Motor neuron (in vitro differentiated cells): Measurements from ENCODE around the gene OGDHL. TPM values are rescaled to one million over a fixed set of nuclear protein-coding genes. Genes with fewer than 3 reads are reported as not detected.
"Not testable (repeated sequence)": the region's sequence is repeated elsewhere in the genome, so short reads cannot be mapped to it uniquely, and the experiment has no call there.

ENCODE experiments used
- ATAC-seq, 8 experiments: fragments of 200-7000 bp; cut with Tn5 transposase; replicated peaks in 6 of 8; 2 replicates each; pipeline ENCODE4 v1.8.0; 2021; ENCODE audit warnings: mild to moderate bottlenecking in 8 of 8, moderate library complexity in 8 of 8
- H3K27ac ChIP-seq, 2 donors: fragments of 250-450 bp; sonication (Bioruptor Pico); 2 replicates each; pipeline ENCODE4 v1.9.0; 2021; ENCODE audit warnings: antibody characterized with exemption in 2 of 2, mild to moderate bottlenecking in 2 of 2, moderate library complexity in 1 of 2
- H3K4me1 ChIP-seq, 2 donors: fragments of 250-450 bp; sonication (Bioruptor Pico); replicated peaks in 1 of 2; 2 replicates each; pipeline ENCODE4 v1.6.1; 2021; ENCODE audit warnings: antibody characterized with exemption in 2 of 2, mild to moderate bottlenecking in 2 of 2, moderate library complexity in 1 of 2
- H3K4me3 ChIP-seq, 5 donors: fragments of 250-450 bp; sonication (Bioruptor Pico); 2 replicates each; pipeline ENCODE4 v1.9.0; 2021; ENCODE audit warnings: antibody characterized with exemption in 5 of 5, mild to moderate bottlenecking in 5 of 5, moderate library complexity in 4 of 5
- WGBS, 10 experiments: fragments of 450-650 bp; shearing (Covaris generic); methylation state at CpG; one replicate each; pipeline ENCODE4 v1.0.0; 2022; 5-methylcytosine and 5-hydroxymethylcytosine counted together
- in situ Hi-C, 9 experiments: fragments of 400-800 bp; cut with MboI; loops; one replicate each; pipeline ENCODE4 v1.15.0; 2021; ENCODE audit warnings: low sequenced_read_pairs in 9 of 9, low pct_unique_long_range_greater_than_20kb in 2 of 9; ENCODE audit not compliant: unreplicated experiment in 9 of 9
- total RNA-seq, 8 experiments: library from RNA; unstranded; fragments of 300-600 nt; gene quantifications; 2 replicates each; pipeline versions ENCODE4 v1.2.3 to v1.2.4, GENCODE V29; 2022

Gene OGDHL
- total RNA-seq, 8 experiments from 2014 or later, result 1.9 to 47.1 (median 11.9) TPM

DNA sequence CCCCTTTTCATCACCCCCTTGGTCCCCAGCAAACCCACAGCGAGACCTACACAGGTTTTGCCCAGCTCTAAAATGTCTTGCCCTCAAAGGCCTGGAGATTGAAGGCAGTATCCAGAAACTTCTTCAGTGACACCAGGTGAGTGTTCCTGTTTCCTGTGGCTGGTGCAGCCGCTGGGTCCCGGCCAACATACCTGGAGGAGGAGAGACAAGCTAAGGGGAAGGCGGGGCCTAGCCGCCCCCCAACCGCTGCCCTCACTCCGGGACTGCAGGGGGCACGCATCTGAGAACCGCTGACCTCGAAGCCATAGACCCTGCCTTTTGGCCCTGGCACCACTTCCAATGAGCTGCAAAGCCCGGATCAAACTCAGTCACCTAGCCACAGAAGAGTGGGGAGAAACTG lies 27.0 kb downstream of the OGDHL start:
- Histone ChIP-seq H3K4me3 (no peak overlapping the region), H3K4me1 (no peaks in the 10 kb centered on the region), H3K27ac (no peak overlapping the region)
- ATAC-seq, result no peak
- in situ Hi-C loops, result no loop called here
- WGBS, 10 experiments, result 25 to 90% methylated on average over 2 of the region's 11 CpGs; no CpG with 5 or more reads in 8 of the 10 experiments

DNA sequence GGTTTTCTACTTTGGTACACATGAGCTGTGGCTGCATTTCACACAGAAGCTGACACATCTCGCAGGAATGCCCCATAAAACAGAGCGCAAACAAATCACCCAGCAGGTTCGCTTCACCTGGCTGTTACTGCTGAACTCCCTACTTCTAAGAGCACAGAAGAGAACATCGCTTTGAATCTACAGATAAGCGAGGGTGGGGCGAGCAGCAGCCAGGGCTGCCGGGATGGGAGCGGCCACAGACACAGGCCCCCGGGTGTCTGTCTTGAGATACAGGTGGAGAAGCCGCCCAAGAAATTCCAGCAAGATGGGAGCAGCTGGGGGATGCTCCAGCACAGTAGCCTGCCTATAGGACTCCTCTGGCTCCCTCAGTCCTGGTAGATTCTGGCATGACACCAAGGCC lies 27.4 kb downstream of the OGDHL start:
- 30 to 100% (median 88%) methylated on average over 1 to 4 of the region's 10 CpGs; no CpG with 5 or more reads in 3 of the 10 experiments for WGBS, 10 experiments
- Histone ChIP-seq H3K4me1 (no peaks in the 10 kb centered on the region), H3K27ac (no peak overlapping the region), H3K4me3 (no peak overlapping the region)
- no peak for ATAC-seq
- in situ Hi-C loops, result no loop called here

DNA sequence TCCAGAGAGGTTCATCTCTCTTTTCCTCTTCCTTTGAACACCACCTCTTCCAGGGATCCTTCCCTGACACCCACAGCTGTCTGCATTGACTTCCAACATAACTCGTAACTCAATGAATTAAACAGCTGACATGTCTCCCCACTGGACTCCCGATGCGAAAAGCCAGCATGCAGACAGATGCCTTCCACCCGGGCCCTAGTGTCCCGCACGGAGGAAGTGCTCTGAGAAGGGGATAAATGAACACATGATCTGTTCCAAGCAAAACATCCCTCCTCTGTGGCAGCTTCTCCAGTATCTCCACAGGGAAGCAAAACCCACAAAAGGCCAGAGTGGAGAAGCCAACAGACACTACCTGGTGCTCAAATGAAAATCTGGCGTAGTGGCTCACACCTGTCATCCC lies 28.3 kb downstream of the OGDHL start:
- in situ Hi-C loops, result no loop called here
- no peak overlapping the region for H3K27ac ChIP-seq
- H3K4me1 ChIP-seq, result no peaks in the 10 kb centered on the region
- whole genome bisulfite sequencing, 10 experiments, result 16 to 96% (median 67%) methylated on average over 1 to 6 of the region's 7 CpGs; no CpG with 5 or more reads in 3 of the 10 experiments
- ATAC-seq, result no peak
- no peak overlapping the region for H3K4me3 ChIP-seq

DNA sequence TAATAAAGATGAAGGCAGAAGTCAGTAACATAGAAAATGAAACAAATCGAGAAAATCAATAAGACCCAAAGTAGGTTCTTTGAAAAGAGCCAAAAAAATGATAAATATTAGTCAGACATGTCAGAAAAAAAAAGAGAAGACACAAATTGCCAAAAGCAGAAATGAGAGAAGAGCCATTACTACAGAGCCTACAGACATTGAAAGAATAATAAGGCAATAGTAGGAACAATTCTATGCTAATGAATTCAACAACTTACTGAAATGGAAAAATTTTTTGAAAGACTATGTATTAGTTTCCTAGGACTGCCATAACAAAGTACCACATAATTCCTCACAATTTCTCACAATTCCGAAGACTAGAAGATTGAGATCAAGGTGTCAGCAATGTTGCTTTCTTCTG lies 35.5 kb downstream of the OGDHL start:
- in situ Hi-C loops, result no loop called here
- no peak for ATAC-seq
- 0 to 78% (median 33%) methylated on average over 1 to 2 of the region's 2 CpGs; no CpG with 5 or more reads in 1 of the 10 experiments for WGBS, 10 experiments
- no peak overlapping the region for H3K4me3 ChIP-seq
- H3K4me1 ChIP-seq, result no peaks in the 10 kb centered on the region
- H3K27ac ChIP-seq, result no peak overlapping the region

DNA sequence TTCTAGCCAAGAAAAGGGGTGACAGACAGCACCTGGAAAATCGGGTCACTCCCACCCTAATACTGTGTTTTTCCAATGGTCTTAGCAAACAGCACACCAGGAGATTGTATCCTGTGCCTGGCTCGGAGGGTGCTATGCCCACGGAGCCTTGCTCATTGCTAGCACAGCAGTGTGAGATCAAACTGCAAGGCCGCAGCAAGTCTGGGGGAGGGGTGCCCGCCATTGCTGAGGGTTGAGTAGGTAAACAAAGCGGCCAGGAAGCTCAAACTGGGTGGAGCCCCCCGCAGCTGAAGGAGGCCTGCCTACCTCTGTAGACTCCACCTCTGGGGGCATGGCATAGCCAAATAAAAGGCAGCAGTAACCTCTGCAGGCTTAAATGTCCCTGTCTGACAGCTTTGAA lies 47.0 kb downstream of the OGDHL start:
- H3K4me1 ChIP-seq, H3K27ac ChIP-seq, H3K4me3 ChIP-seq, in situ Hi-C loops, ATAC-seq: not testable (repeated sequence)
- 33 to 80% (median 59%) methylated on average over 1 to 3 of the region's 7 CpGs; no CpG with 5 or more reads in 6 of the 10 experiments for WGBS, 10 experiments

DNA sequence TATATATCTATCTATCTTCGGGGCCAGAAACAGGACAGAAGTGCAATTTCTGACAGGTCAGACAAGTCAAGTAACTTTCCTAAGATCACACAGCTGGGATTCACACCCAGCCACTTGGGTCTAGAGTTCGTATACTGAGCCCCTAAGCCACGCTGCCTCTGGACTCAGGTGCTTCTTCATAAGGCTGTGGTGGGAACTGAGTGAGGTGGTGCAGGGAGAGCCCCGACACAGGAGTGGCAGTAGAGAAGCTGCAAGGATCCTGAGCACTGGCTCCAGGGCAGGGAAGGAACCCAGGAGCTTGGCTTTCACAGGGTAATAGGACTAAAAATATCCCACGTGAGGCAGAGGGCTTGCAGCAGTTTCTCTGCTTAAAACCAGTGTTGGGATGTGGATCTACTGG lies 48.9 kb downstream of the OGDHL start:
- in situ Hi-C loops, result no loop called here
- Histone ChIP-seq H3K27ac (no peak overlapping the region), H3K4me1 (no peaks in the 10 kb centered on the region), H3K4me3 (no peak overlapping the region)
- ATAC-seq, result no peak
- WGBS, 10 experiments, result 7 to 100% (median 84%) methylated on average over 1 to 3 of the region's 5 CpGs; no CpG with 5 or more reads in 6 of the 10 experiments

DNA sequence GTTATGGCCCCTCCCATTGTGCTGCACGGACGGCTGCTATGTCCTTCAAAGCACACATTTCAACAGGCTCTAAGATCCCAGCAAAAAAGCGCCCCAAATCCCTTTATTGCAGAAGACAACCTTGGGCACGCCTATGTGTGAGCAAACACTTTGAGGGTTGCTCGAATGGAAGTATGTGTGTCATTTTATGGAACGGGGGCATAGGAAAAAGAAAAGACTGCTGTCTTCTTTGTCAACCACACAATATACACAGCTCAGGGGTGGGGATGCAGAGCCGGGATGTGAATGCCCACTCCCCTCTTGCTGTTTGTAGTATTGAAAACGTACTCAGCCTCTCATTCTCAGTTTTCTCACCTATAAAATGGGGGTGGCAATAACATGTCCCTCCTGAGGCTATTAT lies 50.6 kb downstream of the OGDHL start:
- Histone ChIP-seq H3K4me1 (no peaks in the 10 kb centered on the region), H3K4me3 (no peak overlapping the region), H3K27ac (no peak overlapping the region)
- ATAC-seq, result peak in 1 of 8 experiments; percentile 42
- in situ Hi-C loops, result no loop called here
- 0 to 83% (median 51%) methylated on average over 1 to 8 of the region's 8 CpGs for WGBS, 10 experiments

DNA sequence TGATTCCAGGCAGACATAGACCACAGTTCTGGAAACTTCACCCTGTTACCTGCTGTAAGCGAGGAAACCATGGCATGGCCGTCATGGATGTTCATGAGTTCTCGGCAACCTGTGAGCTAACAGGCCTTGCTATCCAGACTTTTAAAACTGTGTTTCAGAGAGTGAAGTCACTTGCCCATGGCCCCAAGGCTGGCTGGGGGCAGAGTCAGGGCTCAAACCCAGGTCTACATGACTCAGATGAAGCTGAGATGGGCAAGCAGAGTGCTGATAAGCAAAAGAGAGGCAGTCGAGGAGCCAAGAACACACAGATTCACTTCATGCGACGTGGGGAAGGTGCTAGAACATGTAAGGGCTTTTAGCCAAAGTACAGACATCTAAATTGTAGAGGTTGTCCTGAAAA lies 51.2 kb downstream of the OGDHL start:
- Histone ChIP-seq H3K4me3 (no peak overlapping the region), H3K27ac (no peak overlapping the region), H3K4me1 (no peaks in the 10 kb centered on the region)
- ATAC-seq, result no peak
- in situ Hi-C loops, result no loop called here
- 32 to 100% (median 80%) methylated on average over 2 to 6 of the region's 6 CpGs; no CpG with 5 or more reads in 7 of the 10 experiments for WGBS, 10 experiments

DNA sequence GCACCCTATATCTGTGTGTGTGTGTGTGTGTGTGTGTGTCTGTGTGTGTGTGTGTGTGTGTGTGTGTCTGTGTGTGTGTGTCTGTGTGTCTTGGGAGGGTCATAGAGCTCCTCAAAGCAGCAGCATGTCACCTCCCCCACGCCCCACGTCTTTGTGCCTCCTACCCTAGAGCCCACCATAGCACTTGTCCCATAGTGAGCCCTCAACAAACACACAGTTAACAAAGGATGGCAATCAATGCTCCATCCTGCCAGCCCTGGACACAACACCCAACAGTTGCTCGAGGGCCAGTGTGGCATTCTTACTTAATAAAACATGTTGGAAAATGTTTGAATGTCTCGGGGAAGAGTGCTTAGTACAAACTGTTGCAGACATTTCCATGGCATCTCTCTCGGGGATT lies 52.2 kb downstream of the OGDHL start:
- no peak overlapping the region for H3K27ac ChIP-seq
- in situ Hi-C loops, result no loop called here
- no peak for ATAC-seq
- WGBS, 10 experiments, result 0 to 67% (median 56%) methylated on average over 1 to 2 of the region's 5 CpGs; no CpG with 5 or more reads in 4 of the 10 experiments
- no peaks in the 10 kb centered on the region for H3K4me1 ChIP-seq
- H3K4me3 ChIP-seq, result no peak overlapping the region

DNA sequence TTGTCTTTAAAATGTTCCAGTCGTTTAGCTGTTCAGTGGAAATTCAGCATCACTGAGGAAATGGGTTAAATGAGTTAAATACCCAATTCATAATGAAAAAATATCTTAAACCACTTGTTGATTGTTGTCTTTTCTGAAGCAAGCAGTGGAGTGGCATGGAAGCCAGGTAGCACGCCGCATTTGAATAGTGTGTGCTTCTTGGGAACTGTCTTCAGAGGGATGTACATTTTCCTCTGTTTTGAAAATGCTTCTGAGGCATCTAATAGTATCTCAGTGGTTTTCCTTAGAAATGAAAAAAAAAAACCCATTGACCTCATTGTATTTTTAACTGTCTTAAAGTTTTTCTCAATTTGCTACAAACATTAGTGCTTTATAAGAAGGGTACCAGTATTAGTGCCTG lies 54.5 kb downstream of the OGDHL start:
- Histone ChIP-seq H3K4me3 (no peak overlapping the region), H3K4me1 (no peaks in the 10 kb centered on the region), H3K27ac (no peak overlapping the region)
- in situ Hi-C loops, result no loop called here
- 0 to 76% (median 67%) methylated on average over 1 to 3 of the region's 3 CpGs; no CpG with 5 or more reads in 2 of the 10 experiments for WGBS, 10 experiments
- ATAC-seq, result no peak

DNA sequence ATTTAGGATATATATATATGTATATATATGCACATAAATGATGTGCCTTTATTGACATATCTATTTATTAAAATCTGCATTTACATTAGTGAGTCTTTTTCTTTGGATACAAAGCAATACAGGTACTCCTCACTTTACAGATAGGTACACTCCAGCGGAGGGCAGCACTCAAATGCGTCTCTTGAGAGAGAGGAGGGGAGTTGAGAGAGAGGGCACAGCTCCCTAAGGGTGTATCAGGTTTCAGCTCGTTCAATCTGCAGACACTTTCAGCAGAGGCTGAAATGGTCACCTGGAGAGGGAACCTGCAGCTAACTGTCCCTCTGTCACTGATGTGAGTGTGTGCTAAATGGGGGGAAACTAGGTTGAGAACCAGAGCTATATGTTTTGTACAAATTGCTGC lies 61.1 kb downstream of the OGDHL start:
- in situ Hi-C loops, result no loop called here
- no peak for ATAC-seq
- no peaks in the 10 kb centered on the region for H3K4me1 ChIP-seq
- WGBS, 10 experiments, result 0 to 60% (median 17%) methylated on average over 1 to 2 of the region's 3 CpGs; no CpG with 5 or more reads in 5 of the 10 experiments
- no peak overlapping the region for H3K4me3 ChIP-seq
- no peak overlapping the region for H3K27ac ChIP-seq

DNA sequence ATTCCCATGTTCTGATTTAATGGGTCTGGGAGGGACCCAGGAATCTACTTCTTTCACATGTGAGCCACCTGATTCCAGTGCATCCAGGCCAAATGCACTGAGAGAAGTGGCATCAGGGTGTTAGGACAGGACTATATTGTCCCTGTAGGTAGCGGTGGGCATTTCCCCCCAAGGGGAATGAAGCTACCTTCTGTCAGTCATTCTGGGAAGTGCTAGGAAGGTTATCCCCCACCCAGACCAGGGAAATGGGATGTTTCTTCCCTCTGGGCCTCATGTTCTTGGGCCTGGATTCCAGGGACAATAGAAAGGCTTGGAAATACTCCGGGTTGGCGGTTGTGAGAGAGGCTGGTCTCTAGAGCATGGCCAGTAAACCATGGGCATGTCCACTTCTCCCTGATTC lies 61.9 kb downstream of the OGDHL start:
- H3K27ac ChIP-seq, result no peak overlapping the region
- ATAC-seq, result no peak
- no peak overlapping the region for H3K4me3 ChIP-seq
- no peaks in the 10 kb centered on the region for H3K4me1 ChIP-seq
- in situ Hi-C loops, result no loop called here
- 80 to 100% (median 100%) methylated on average over 1 of the region's 3 CpGs; no CpG with 5 or more reads in 7 of the 10 experiments for WGBS, 10 experiments

DNA sequence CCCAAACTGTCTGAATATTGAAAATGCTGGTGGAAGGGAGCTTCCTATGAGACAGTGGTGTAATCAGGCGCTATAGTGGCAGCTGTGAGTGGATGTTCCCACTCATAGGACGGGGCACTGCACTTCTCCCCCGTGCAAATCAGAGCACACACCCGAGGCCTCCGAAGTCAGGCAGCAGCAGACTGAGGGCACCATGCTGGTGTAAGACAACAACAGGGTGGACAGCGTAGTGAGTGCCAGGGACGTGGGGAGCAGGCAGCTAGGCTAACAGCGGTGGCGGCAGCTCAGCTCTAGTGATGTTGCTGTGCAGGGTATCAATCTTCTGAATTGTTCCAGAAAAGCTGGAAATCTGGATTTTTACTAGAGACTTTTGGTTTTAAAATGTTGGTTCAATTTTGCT lies 63.4 kb downstream of the OGDHL start:
- ATAC-seq, result no peak
- in situ Hi-C loops, result no loop called here
- Histone ChIP-seq H3K27ac (no peak overlapping the region), H3K4me3 (no peak overlapping the region), H3K4me1 (no peaks in the 10 kb centered on the region)
- 0 to 95% (median 73%) methylated on average over 1 to 5 of the region's 9 CpGs; no CpG with 5 or more reads in 6 of the 10 experiments for WGBS, 10 experiments

DNA sequence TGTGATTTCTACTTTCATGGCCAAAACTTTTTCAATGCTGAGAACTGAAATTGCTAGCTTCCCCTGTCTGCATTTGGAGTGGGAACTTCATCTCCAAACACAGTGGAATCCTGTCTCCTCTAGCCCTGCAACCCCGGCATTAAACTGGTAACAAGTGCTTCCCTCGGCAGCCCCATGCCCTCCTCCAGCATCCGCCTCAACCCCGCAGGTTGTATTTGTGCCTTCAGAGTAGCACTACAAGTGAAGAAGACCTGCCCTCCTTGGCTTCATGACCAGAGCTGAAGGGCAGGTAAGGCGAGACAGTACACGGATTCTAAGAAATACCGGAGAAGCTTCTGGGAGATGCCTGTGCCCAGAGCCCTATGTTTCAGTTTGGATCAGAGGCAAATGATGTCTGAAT lies 65.8 kb downstream of the OGDHL start:
- ATAC-seq, result no peak
- WGBS, 10 experiments, result 78 to 100% (median 92%) methylated on average over 1 to 7 of the region's 7 CpGs; no CpG with 5 or more reads in 6 of the 10 experiments

More for the DNA sequence above, 65.8 kb downstream of the OGDHL start:
- Histone ChIP-seq H3K4me1 (no peaks in the 10 kb centered on the region), H3K4me3 (no peak overlapping the region), H3K27ac (no peak overlapping the region)
- in situ Hi-C loops, result no loop called here
